Central memory CD8-positive, alpha-beta T cell (primary cell): ENCODE data around the gene MYO5A.
A peak's percentile ranks its signal among the peaks of the same experiment; 100 is the strongest.
"Not testable (repeated sequence)": the region's sequence is repeated elsewhere in the genome, so short reads cannot be mapped to it uniquely, and the experiment has no call there.

Experiments used
- ATAC-seq: fragments of 150-1000 bp; cut with Tn5 transposase; replicated peaks from 2 replicates; pipeline ENCODE4 v1.10.0; 2022; ENCODE audit warnings: mild to moderate bottlenecking, moderate FRiP score, moderate number of reproducible peaks; ENCODE audit not compliant: poor library complexity, severe bottlenecking; ENCODE audit errors: extremely low read depth
- DNase-seq, 2 donors: peaks; one replicate each; pipeline ENCODE4 v3.0.0; 2021; ENCODE audit warnings: low spot score in 2 of 2
- H3K27ac Mint-ChIP-seq: one replicate; pipeline ENCODE4 v1.8.0; 2022; ENCODE audit warnings: low read depth, mild to moderate bottlenecking, moderate library complexity, mixed read lengths
- H3K27me3 Mint-ChIP-seq: one replicate; pipeline ENCODE4 v1.8.0; 2022; ENCODE audit warnings: mixed read lengths
- H3K36me3 Mint-ChIP-seq: one replicate; pipeline ENCODE4 v1.8.0; 2022; ENCODE audit warnings: mild to moderate bottlenecking, moderate library complexity, mixed read lengths; ENCODE audit not compliant: insufficient read depth
- H3K4me1 Mint-ChIP-seq: one replicate; pipeline ENCODE4 v1.8.0; 2022; ENCODE audit warnings: mixed read lengths
- H3K4me3 Mint-ChIP-seq: one replicate; pipeline ENCODE4 v1.8.0; 2022; ENCODE audit warnings: mild to moderate bottlenecking, moderate library complexity, mixed read lengths
- H3K9me3 Mint-ChIP-seq: one replicate; pipeline ENCODE4 v1.8.0; 2022; ENCODE audit warnings: mixed read lengths

The MYO5A gene

DNA sequence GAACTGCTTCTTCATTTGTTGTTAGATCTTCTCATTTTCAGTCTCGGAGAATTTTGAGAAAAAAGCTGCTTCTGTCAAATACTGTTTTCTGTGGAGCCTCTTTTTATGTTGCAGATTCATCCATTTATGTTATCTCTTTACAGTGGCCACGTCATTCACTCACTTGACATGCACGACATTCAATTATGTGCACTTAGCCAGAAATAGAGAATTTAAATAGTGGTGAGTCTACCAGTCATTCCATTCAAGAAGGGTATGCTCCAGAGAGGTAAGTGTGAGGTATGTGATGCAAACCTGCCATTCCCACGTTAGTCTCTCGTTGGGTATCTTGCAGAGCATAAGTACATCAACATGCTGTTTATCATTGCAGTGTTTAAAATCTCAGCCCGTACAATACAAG is 30.3 kb upstream of the MYO5A start:
- Mint-ChIP-seq H3K4me1 (peaks cover 66% of the 10 kb centered on the region), H3K27me3 (no peaks in the 10 kb centered on the region), H3K36me3 (peaks cover 20% of the 10 kb centered on the region), H3K4me3 (peak overlapping the region; percentile 63), H3K9me3 (no peaks in the 10 kb centered on the region), H3K27ac (peak overlapping the region; percentile 91)
- DNase-seq (no peak), ATAC-seq (peak; percentile 16)

DNA sequence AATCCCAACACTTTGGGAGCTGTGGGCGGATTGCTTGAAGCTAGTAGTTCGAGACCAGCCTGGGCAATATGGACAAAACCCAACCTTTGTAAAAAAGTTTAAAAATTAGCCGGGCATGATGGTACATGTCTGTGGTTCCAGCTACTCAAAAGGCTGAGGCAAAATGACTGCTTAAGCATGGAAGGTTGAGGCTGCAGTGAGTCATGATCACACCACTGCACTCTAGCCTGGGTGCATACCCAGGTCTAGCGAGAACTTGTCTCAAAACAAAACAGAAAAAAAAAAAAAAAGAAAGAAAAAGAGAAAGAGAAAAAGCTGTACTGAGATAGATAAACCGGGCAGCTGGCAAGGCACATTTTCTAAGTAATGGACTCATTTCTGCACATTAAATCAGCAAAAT is 29.5 kb upstream of the MYO5A start:
- H3K27me3 Mint-ChIP-seq: no peaks in the 10 kb centered on the region
- H3K4me1 Mint-ChIP-seq: peaks cover 69% of the 10 kb centered on the region
- peak overlapping the region; percentile 63 for H3K4me3 Mint-ChIP-seq
- H3K9me3 Mint-ChIP-seq: no peaks in the 10 kb centered on the region
- ATAC-seq (peak; percentile 85), DNase-seq (peak in 1 of 2 donors; percentile 18)
- peaks cover 24% of the 10 kb centered on the region for H3K36me3 Mint-ChIP-seq
- H3K27ac Mint-ChIP-seq: peak overlapping the region; percentile 91

DNA sequence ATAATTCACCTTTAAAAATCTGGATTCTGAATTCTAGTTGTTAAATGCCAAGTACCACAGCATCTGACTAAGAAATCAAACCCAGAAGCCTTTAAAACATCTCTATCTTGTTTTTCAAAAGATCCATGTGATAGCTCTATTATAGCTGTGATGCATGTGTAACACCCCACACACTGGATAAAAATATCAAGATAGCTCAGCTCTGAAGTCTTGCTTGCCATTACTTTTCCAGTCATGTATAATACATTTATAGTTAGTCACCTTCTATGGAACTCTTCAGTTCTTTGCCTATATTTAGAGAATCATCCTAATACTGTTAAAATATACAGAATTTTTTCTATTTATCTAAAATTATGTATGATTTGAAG is 28.6 kb upstream of the MYO5A start:
- ATAC-seq (no peak), DNase-seq (no peak)
- Mint-ChIP-seq H3K36me3 (peaks cover 26% of the 10 kb centered on the region), H3K9me3 (no peaks in the 10 kb centered on the region), H3K4me1 (peaks cover 61% of the 10 kb centered on the region), H3K27ac (peak overlapping the region; percentile 91), H3K4me3 (no peak overlapping the region), H3K27me3 (no peaks in the 10 kb centered on the region)

DNA sequence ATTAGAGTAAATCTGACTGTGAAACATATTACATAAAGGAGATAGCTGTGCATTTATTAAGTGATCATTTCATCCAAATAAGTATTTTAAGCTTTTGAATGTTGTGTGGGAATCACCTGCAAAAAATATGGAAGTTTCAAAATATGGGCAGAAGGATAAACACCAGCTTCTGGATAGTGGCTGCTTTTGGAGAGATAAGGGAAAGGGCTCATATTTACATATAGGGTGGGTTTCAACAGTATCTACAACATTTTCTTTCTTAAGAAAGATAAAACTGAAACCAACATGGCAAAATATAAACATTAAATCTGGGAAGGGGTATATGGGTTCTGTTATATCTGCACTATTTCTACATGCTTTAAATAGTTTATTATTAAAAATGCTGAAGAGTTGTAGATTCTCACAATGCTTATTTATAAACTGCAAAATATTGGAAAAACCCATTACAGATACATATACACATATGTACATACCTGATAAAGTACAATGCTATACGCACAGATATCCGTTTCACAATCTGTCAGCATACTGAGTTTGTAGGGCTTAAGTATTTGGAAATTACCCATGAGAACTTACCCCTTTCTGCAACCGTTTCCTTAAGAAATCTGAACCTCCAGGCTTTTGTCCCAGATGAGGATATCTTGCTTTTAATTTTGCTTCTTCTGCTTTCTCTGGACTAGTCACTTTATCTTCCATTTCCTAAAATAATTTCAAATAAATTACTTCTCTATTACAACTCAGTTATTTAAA is 28.0 kb upstream of the MYO5A start:
- Mint-ChIP-seq H3K4me1 (peaks cover 61% of the 10 kb centered on the region), H3K4me3 (no peak overlapping the region), H3K27ac (peak overlapping the region; percentile 91), H3K9me3 (no peaks in the 10 kb centered on the region), H3K36me3 (peaks cover 31% of the 10 kb centered on the region), H3K27me3 (no peaks in the 10 kb centered on the region)
- no peak for ATAC-seq
- no peak for DNase-seq

DNA sequence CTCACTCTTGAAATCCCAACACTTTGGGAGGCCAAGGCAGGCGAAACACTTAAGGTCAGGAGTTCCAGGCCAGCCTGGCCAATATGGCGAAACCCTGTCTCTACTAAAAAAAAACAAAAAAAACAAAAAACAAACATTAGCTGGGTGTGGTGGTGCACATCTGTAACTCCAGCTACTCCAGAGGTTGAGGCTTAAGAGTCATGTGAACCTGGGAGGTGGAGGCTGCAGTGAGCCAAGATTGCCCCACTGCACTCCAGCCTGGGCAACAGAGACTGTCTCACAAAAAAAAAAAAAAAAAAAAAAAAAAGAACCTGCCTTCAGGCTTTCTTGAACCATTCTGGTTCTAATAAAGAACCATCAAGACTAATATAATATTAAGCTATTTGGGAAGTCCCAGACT is 23.6 kb upstream of the MYO5A start:
- no peaks in the 10 kb centered on the region for H3K9me3 Mint-ChIP-seq
- H3K27ac Mint-ChIP-seq: no peak overlapping the region
- DNase-seq (no peak), ATAC-seq (no peak)
- H3K4me3 Mint-ChIP-seq: no peak overlapping the region
- no peaks in the 10 kb centered on the region for H3K27me3 Mint-ChIP-seq
- peaks cover 21% of the 10 kb centered on the region for H3K4me1 Mint-ChIP-seq
- peaks cover 53% of the 10 kb centered on the region for H3K36me3 Mint-ChIP-seq

GRCh38 chr15:52551762-52552161 is 23.1 kb upstream of the MYO5A start:
- ATAC-seq: no peak

GRCh38 chr15:52551186-52551585 is 22.5 kb upstream of the MYO5A start:
- DNase-seq, H3K9me3 Mint-ChIP-seq, H3K4me3 Mint-ChIP-seq, H3K27me3 Mint-ChIP-seq, ATAC-seq, H3K27ac Mint-ChIP-seq: not testable (repeated sequence)
- peaks cover 24% of the 10 kb centered on the region for H3K4me1 Mint-ChIP-seq
- H3K36me3 Mint-ChIP-seq: peaks cover 55% of the 10 kb centered on the region

More at GRCh38 chr15:52551762-52552161, 23.1 kb upstream of the MYO5A start:
- Mint-ChIP-seq H3K27ac (no peak overlapping the region), H3K36me3 (peaks cover 58% of the 10 kb centered on the region), H3K4me1 (peaks cover 24% of the 10 kb centered on the region), H3K27me3 (no peaks in the 10 kb centered on the region), H3K9me3 (no peaks in the 10 kb centered on the region), H3K4me3 (no peak overlapping the region)
- DNase-seq: no peak

DNA sequence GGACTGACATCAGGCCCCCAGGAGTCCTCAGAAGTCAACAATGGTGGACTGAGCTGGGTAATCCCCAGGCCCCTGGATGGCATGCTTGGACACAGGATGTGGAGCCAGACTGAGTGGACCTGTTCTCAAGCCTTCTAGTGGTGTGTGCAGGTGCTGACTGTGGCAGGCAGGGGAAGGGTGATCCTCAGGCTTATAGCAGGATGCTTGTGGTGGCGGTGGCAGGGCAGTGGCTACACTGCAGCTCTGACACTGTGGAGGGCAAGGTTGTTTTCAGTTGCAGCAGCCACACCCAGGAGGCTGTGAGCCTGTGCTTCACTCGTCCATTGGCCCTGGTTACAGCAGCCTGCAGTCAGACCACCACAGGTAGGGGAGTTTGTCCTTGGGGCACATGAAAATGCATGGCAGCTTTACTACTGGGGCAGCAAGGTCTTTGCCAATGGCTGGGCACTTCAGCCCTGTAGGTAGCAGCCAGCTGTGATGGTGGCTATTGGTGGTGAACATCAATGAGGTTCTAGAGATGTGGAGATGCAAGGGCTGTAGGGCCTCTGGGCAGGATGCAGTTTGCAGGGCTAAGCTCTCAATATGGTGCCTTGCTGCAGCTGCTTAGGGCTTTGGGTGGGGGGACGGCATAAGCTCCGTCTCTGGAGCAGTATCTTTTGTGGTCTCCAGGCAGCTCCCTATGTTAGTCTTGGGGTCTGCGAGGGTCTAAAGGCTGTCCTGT is 17.5 kb upstream of the MYO5A start:
- peak; percentile 58 for ATAC-seq
- H3K9me3 Mint-ChIP-seq: no peaks in the 10 kb centered on the region

DNA sequence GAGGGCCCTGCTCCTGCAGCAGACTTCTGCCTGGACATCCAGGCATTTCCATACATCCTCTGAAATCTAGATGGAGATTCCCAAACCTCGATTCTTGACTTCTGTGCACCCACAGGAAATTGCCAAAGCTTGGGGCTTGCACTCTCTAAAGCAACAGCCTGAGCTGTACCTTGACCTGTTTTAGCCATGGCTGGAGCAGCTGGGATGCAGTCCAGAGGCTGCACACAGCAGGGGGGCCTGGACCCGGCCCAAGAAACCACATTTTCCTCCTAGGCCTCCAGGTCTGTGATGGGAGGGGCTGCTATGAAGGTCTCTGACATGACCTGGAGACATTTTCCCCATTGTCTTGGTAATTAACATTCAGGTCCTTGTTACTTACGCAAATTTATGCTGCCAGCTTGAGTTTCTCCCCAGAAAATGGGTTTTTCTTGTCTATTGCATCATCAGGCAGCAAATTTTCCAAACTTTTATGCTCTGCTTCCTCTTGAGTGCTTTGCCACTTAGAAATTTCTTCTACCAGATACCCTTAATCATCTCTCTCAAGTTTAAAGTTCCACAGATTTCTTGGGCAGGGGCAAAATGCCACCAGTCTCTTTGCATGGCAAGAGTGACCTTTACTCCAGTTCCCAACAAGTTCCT is 11.8 kb upstream of the MYO5A start:
- Mint-ChIP-seq H3K4me3 (no peak overlapping the region), H3K36me3 (no peaks in the 10 kb centered on the region), H3K9me3 (no peaks in the 10 kb centered on the region), H3K4me1 (no peaks in the 10 kb centered on the region), H3K27me3 (no peaks in the 10 kb centered on the region), H3K27ac (no peak overlapping the region)
- no peak for ATAC-seq
- DNase-seq: no peak

More for the DNA sequence above, 17.5 kb upstream of the MYO5A start:
- no peaks in the 10 kb centered on the region for H3K27me3 Mint-ChIP-seq
- peak overlapping the region; percentile 28 for H3K4me3 Mint-ChIP-seq
- peak overlapping the region; percentile 59 for H3K27ac Mint-ChIP-seq
- peak in 1 of 2 donors; percentile 19 for DNase-seq
- H3K4me1 Mint-ChIP-seq: peaks cover 13% of the 10 kb centered on the region
- peaks cover 34% of the 10 kb centered on the region for H3K36me3 Mint-ChIP-seq

DNA sequence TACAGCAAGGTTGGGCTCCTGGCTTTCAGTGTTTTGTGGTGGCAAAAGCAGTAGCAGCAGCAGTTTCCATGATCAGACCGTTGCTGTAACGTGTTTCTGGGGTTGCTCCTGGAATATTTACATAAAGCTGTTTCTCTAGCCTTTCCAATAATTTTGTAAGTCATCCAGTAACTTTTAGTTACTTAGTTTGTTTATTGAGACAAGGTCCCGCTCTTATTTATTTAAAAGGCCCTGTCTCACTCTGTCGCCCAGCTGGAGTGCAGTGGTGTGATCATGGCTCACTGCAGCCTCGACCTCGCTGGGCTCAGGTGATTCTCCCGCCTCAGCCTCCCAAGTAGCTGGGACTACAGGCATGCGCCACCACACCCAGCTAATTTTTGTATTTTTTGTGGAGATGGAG is 8.8 kb upstream of the MYO5A start:
- Mint-ChIP-seq H3K27ac (no peak overlapping the region), H3K4me1 (no peaks in the 10 kb centered on the region), H3K4me3 (no peak overlapping the region), H3K27me3 (no peaks in the 10 kb centered on the region), H3K9me3 (no peaks in the 10 kb centered on the region), H3K36me3 (no peaks in the 10 kb centered on the region)
- ATAC-seq (no peak), DNase-seq (no peak)

DNA sequence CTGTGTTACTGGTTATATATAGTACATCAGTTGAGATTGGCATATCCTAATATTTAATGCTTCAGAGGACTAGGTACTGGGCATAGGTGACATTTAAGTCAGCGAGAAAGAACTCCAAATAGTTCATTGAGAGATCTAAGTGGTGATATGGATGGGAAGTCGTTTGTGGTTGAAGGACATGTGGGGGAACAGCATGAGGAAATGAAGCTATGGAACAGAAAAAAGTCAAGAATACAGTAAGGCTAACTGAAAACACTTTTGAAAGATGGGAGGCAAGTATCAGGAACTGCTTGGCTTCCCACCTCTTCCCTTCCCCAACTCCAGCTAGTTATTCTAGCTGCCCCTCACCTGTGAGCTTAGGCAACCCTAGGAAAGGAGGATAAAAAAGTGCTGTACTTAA is 3.7 kb upstream of the MYO5A start:
- Mint-ChIP-seq H3K36me3 (peaks cover 5% of the 10 kb centered on the region), H3K9me3 (no peaks in the 10 kb centered on the region), H3K4me3 (no peak overlapping the region), H3K4me1 (peaks cover 17% of the 10 kb centered on the region), H3K27ac (no peak overlapping the region), H3K27me3 (no peaks in the 10 kb centered on the region)
- DNase-seq (no peak), ATAC-seq (no peak)

DNA sequence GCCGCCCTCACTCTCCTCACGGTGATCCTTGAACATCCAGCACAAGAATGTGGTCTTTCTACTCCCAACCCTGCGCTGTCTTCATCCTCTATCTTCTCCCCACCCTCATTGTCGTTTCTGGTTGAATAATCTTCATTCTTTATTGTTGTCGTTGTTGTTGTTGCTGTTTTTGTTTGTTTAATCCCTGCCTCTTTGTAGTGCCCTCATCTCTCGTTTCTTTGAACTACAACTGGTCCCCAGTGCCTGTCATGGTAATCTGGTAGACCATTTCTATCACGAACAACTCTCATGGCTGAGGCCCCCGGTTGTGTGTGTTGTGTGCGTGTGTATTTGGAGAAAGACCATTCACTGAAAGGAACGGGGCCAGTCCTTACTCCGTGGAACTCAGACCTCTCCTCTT is 1.3 kb upstream of the MYO5A start:
- peaks cover 32% of the 10 kb centered on the region for H3K4me1 Mint-ChIP-seq
- no peak for DNase-seq
- no peaks in the 10 kb centered on the region for H3K27me3 Mint-ChIP-seq
- peak overlapping the region; percentile 81 for H3K4me3 Mint-ChIP-seq
- H3K36me3 Mint-ChIP-seq: peaks cover 7% of the 10 kb centered on the region
- peak overlapping the region; percentile 89 for H3K27ac Mint-ChIP-seq
- no peak for ATAC-seq
- H3K9me3 Mint-ChIP-seq: no peaks in the 10 kb centered on the region
